NK-92 treated with Interleukin-12 subunit alpha and Interleukin-12 subunit beta, amount 100 ng/mL, for 24 hours (cell line): ENCODE measurements around the gene CCP110.
"Not testable (repeated sequence)": the region's sequence is repeated elsewhere in the genome, so short reads cannot be mapped to it uniquely, and the experiment has no call there.

ENCODE experiments used
- DNase-seq: peaks from one replicate; lab custom pipeline; 2025; lab: John Stamatoyannopoulos, UW

Gene CCP110

DNA sequence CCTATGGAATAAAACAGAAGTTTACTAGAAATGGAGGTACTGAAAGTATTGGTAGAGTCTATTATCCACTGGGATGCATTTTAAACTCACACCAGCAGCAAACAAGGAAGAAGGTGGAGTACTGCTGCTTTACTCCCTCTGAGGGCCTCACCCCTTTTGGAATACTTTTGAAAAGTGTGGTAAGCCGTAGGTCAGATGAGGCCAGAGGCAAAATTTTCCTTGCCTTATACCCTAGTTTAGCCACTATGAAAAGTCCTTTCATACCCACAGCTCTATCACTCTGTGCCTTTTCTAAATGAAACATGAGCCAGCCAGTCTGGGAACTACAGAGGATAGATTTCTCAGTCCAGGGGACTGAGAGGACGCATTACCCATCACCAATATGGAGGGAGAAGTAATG lies 15.9 kb upstream of the CCP110 start:
- no peak for DNase-seq

DNA sequence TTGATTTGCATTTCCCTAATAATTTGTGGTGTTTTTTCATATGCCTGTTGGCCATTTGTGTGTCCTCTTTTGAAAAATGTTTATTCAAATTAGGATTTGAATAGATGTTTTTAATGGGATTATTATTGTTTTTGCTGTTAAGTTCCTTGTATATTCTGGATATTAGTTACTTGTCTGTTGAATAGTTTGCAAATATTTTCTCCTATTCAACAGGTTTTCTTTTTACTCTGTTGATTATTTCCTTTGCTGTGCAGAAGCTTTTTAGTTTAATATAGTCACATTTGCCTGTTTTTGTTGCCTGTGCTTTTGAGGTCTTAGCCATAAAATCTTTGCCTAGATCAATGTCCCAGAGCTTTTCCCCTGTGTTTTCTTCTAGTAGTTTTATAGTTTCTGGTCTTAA lies 11.4 kb upstream of the CCP110 start:
- DNase-seq, result no peak

DNA sequence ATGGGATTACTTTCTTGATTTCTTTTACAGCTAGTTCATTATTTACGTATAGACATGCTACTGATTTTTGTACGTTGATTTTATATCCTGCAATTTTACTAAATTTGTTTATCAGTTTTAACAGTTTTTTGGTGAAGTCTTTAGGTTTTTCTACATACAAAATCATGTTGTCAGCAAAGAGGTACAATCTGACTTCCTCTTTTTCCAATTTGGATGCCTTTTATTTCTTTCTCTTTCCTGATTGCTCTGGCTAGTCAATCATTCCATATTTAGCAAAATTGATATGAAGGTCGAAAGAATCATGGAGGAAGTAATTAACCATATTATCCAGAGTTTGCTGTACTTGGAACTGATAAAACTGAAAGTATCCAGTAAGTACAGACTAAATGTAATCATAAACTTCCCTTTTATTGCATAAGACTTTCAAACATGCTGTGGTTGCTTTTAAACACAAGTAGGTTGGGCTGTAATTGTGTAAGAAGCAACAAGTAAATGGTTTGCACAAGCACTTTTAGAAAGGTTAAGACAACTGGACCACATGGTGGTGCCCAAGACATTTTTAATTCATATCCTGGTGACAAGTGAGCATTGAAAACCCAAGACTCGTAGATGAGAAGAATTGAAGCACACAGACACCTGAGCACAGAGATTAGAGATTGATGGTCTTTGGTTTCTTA lies 10.2 kb upstream of the CCP110 start:
- no peak for DNase-seq

DNA sequence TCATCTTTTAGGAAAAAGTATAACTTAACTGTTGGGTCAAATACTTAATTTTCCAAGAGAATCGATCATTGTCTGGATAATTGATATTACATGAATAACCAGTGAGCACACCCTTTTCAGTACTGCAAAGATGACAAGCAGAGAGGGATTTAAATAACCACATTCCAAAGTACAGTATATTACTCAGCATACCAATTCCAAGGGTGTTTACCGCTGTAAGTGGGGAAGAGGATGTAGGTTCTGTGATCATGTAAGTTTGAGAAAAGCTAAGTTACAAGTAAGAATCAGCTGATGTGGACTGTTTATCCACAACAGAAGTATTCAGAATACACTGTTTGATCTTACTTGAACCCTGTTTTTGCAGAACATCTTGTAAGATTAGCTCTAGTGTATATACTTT lies 8.0 kb upstream of the CCP110 start:
- DNase-seq, result no peak

DNA sequence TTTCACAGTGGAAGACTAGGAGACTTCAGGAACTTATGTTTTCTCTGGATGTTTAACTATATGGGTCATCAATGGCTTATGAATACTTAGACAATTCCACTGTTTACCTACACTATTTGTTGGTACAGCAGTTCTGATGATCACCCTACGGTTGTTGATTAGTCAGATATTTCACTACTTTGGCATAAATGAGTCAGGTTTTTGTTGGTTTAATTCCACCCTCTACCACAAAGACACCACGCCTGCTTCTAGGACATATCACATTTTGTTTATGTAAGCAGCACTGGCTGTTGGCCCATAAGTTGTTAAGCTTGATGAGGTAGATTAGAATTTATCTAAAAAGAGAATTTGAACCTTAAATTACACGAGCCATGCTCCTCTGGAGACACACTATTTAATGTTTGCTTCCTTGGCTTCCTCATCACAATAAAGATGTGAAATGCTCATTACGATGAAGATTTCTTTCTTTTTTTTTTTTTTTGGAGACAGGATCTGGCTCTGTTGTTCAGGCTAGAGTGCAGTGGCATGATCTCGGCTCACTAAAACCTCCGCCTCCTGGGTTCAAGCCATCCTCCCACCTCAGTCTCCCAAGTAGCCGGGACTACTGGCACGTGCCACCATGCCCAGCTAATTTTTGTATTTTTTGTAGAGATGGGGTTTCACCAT lies 6.2 kb upstream of the CCP110 start:
- peak; percentile 10 for DNase-seq

DNA sequence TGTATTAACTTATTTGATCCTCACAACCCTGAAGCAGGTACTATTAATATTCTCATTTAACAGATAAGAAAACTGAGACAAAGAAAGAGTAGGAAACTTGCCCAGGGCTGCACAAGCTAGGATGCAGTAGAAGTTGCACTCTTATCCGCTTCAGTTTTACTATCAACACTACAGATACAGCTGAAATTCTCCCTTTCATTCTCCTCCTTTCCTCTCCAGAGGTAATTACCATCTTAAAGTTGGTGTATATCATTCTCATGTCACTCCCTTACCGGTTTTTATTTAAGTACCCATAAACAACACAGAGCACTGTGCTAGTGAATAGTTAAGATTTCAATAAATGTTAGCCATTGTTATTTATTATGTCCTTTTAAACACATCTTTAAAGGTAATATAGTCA lies 5.4 kb upstream of the CCP110 start:
- DNase-seq, result no peak

DNA sequence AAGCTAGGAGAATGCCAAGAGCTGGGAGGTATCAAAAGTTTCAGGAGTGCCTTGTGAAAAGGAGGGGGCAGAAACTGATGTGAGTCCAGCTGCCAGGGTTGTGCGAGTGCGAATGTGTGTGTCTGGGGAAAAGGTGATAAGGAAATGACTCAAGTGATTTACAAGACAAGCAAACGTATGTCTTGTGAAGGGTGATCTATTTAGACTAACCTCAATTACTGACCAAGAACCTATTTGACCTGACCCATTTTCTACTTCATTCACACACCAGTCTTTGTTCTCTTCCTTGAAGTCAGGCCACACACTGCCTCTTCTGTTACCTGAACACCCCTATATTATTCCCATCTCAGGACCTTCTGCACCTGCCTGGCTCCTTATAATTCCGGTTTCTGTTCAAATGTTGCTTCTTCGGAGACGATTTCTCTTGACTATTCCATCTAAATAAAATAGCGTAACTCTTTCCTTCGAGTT lies 2.8 kb upstream of the CCP110 start:
- peak; percentile 19 for DNase-seq

DNA sequence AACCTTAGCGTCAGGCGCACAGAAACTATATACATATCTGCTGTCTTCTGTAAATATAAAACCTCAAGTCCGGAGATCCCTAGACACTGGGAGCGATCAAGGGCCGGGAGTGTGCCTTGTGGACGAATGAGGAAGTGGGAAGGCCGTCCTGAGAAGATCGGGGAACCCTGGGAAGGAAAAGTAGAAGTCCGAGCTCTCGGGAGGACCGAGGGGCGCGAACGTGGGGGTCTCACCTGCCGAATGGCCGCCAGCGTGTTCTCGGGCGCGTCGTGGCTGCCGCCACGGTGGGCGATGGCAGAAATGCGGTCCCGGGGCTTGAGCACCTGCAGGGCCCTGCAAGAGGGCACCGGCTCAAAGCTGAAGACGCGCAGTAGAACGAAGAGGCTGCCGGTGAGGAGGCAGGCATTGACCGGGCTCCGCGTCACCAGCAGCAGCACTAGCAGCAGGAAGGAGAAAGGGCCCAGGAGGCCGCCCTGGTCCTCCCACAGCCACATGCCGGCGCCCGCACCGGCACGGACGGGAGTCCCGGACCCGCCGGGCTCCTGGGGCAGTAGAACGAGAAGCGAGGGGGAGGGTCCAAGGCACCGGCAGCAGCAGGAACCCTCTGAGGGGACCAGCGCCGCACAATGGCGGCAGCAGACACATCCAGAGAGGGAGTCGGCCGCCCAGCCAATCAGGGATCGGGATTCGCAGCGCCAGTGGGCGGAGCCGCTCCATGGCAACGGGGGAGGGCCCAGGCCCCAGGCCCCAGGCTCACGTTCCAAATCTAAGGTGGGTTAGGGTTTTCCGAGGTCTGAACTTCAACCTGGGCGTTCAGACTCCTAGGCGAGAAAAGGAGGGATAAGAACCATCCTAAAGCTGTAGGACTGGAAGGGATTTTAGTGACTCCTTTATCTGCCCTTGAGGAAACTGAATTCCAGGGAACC lies 2.0 kb upstream of the CCP110 start, which contains the start of gene GDE1:
Gene GDE1 (minus strand): TSS at position 628 of the 926 bp plus-strand sequence. CDS start 134 bp downstream, at position 494.
- DNase-seq, result peak; percentile 95

DNA sequence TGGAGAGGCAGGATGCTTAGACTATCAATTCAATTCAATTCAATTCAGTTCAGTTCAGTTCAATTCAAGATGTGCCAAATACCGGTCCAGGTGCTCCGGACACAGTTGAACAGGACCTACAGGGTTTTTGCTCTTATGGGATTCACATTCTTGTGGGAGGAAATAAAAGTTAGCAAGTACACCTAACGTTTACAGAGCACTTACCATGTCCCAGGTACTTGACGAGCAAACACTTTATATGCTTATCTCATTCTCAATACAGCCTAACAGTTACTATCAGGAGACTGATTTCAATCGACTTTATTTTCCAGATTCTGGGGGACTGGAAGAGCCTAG lies 1.4 kb upstream of the CCP110 start:
- no peak for DNase-seq

DNA sequence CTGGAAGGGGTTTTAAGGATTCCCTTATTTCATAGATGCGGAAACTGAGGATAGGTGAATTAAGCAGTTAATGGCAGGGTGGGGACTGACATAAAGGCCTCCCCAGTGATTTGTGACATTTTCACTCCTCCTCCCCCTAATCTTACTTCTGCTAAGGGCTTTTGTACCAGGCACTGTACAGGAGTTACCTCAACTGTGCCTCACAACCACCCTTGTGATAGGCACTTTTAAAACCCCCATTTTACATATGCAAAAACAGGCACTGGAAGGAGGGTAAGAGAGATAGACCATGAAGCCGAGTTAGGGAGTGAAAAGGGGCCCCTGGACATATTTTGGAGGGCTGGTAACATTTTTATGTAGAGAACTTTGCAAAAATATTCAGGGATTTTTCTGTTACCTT lies 982 bp upstream of the CCP110 start:
- no peak for DNase-seq

DNA sequence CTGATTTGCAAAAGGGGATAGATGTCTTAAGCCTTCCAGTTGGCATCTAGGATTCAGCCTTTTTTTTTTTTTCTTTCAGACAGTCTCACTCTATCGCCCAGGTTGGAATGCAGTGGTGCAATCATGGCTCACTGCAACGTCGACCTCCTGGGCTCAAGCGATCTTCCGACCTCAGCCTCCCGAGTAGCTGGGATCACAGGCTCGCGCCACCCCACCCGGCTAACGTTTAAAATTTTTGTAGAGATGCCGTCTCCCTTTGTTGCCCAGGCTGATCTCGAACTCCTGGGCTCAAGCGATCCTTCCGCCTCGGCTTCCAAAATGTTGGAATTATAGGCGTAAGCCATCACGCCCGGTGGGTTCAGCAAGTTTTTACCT lies 571 bp upstream of the CCP110 start:
- DNase-seq, result no peak

DNA sequence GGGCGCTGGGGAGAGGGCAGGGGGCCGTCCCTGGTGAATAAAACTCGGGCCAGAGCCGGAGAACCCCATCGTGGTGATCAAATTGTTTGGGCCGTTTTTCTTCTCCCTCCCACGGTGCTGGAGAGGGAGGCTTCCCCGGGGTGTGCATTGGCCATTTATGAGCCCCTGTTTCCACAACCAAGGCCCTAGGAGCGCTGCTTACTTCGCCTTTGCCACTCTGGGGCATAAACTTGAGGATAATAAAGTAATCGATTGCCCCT lies 544 bp downstream of the CCP110 start:
- DNase-seq, result no peak

DNA sequence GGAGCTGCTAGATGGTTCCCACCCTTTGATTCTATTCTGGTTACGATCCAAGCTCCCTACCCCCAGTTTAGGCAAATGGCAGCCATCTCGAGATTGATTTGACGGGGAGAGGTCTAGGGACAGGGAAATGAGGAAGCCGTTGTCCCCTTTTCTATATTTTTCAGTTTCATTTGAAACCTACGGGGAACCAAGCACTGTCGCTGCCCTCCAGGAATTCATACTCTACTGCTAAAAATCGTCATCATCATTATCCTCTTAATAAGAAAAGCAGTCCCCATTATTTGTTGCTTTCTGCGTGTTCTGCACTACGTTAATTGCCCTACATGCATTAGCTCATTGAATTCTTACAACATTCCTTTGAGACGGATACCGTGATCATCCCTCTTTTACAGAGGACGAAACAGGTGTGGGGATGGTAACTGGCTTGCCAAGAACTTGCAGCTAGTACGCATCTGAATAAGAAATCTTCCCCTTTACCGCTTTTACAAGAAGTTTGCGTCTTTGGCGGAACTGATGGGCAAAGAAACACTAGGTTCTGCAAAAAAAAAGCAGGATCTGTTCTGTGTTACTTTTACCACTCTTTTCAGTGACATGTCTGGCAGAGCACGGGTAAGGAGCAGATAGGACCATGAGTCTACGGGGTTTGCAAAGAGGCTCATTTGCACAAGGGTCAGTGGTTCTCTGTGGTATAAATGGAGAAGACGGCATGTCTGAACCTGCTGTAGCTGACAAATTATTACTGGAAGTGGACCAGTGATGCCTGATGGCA lies 1.1 kb downstream of the CCP110 start:
- no peak for DNase-seq

DNA sequence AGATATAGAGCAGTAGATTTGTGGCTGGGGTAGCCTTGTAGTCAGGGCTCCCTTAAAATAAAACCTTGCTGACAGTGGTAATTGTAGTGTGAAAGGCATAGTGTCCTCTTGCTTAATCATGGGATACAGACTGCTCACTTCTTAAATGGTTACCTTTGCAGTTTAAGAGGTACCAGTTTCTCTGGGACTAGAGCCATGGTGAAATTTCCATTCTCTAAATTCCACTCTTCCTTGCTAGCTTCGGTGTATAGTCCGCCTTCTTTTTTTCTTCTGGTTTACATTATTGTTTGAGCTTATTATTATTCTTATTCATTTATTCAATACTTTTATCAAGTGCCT lies 1.6 kb downstream of the CCP110 start:
- no peak for DNase-seq

DNA sequence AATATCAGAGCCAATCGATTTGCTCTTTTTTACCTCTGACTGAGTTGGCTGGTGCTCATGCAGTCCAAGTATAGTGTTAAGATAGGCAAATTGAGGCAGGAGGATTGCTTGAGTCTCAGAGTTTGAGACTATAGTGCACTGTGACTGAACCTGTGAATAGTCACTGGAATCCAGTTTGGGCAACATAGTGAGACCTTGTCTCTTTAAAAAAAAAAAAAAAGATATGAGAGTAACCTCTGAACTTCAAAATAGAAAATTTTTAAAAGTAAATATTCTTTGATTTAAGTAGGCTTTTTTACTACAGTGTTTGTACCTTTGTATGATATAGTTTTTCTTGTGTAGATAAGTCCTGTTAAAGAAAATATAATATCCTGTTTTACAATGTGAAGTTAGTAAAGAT lies 3.4 kb downstream of the CCP110 start:
- no peak for DNase-seq

DNA sequence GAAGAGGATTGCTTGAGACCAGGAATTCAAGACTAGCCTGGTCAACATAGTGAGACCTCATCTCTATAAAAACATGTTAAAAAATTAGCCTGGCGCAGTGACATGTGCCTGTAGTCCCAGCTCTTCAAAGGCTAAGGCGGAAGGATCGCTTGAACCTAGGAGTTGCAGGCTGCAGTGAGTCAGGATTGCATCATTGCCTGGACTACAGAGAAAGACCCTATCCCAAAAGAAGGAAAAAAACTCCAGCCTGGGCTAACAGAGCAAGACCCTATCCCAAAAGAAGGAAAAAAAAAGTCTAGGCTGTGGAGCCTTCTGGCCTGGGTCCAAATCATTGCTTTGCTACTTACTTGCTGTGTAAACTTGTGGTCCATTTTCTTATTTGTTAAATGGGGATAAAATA lies 4.9 kb downstream of the CCP110 start:
- DNase-seq, result no peak

DNA sequence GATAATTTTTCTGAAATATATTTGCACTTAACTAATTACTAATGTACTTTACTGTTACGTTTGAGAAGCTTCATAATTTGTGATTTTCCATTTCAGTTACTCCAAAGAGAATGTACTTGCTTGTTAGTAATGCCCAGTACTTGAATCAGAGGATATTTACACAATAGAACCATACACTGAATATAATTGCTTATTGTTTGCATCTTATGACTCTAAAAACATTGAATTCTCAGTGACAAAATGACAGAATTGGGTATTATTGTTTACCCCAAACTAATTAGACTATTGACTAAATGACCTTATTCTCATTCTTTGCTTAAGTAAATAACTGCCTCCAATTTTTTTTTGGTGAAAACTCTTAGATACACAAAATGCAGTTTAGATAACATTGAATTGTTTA lies 8.9 kb downstream of the CCP110 start:
- DNase-seq, result no peak

DNA sequence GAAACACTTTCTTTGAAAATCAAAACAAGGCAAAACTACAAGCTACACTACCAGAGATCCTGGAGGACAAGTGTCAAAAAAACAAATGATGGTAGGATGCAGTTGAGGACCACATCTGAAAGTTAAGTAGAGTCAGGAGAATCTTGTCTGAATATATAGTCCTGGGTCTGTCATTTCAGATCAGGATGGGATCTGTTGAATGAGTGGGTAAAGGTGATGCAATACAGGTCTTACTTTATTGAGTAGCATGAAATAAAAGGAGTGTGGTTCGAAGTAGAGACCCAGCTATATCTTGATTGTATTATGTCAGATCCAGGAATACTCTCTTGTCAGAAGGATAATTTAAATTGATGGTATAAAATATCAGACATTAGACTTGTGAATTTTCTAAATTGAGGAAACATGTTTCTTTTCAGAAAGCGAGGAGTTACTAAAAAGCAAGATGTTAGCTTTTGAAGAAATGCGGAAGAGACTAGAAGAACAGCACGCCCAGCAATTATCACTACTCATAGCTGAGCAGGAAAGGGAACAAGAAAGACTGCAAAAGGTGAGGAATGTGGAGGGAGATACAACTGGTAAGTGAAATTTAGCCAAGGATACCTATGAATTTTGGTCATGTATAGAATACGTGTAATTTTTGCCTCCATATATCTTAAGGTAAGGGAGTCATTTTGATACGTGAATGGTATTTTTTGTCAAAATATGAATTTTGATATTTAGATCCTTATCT lies 16.7 kb downstream of the CCP110 start:
- DNase-seq, result no peak

DNA sequence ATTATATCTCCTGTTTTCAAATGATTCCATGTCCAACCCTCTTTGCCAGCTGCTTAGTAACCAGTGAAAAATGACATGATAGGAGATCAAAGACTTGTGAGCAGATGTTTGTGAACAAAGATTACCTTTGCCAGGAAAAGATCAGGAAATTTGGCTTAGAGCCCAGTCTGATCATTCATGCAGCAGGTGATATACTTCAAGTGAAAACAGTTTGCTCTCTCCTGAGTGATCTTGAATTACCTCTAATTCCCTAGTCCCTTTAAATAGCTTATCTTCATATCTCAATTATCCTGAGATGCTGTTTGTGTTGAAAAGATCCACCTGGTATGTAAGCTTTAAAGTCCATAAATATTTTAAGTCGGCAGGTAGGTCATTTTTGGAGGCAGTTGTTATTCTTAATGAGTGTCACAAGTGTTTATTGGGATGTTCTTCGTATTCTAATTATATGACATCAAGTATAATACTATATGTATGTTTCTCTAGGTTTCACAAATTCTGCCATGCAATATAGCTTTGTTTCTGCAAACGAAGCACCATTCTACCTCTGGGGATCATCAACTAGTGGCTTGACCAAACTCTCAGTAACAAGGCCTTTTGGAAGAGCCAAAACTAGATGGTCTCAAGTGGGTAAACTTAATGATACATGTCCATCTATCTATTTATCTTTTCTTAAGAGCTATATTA lies 18.5 kb downstream of the CCP110 start:
- DNase-seq, result no peak

DNA sequence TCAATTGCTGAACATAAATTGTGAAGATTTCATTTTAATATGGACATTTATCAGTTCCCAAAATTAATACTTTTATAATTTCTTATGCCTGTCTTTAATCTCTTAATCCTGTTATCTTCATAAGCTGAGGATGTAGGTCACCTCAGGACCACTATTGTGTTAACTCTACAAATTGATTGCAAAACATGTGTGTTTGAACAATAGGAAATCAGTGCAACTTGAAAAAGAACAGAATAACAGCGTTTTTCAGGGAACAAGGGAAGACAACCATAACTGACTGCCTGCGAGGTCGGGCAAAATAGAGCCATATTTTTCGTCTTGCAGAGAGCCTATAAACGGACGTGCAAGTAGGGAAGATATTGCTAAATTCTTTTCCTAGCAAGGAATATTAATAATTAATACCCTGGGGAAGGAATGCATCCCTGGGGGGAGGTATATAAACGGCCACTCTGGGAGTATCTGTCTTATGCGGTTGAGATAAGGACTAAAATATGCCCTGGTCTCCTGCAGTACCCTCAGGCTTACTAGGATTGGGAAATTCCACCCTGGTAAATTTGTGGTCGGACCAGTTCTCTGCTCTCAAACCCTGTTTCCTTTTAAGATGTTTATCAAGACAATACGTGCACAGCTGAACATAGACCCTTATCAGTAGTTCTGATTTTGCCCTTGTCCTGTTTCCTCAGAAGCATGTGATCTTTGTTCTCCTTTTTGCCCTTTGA lies 19.7 kb downstream of the CCP110 start:
- not testable (repeated sequence) for DNase-seq

DNA sequence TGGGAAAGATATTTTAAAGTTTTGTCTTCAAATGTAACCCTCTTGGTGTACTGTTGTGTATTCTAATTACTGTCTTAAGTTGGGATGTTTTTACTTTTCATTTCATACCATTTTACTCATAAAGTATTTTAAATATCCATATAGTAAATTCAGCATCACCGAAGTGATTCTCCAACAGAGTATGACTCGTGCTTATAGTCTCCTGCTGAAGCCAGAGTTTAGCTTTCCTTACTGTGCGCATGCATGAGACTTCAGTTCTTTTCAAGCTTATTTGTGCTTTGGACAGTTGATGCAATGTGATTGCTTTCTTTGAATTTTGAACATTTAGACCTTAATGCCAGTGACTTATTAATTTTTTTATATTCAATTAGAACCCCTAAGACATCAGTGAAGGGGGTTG lies 24.4 kb downstream of the CCP110 start:
- DNase-seq, result no peak
